GM18867 (cell line): ENCODE results near the gene NOVA2.
A peak's percentile ranks its signal among the peaks of the same experiment; 100 is the strongest.

Experiments
- ATAC-seq: cut with Tn5 transposase; IDR thresholded peaks from one replicate; pipeline ENCODE4 v1.9.1; 2021; ENCODE audit warnings: mild to moderate bottlenecking, moderate library complexity; ENCODE audit not compliant: unreplicated experiment

Gene NOVA2

GRCh38 chr19:45973553-45974338 is at the start of gene NOVA2:
Gene NOVA2 (minus strand): TSS chr19:45973865. CDS start chr19:45973351, 514 bp downstream.
- no peak for ATAC-seq

GRCh38 chr19:46023311-46023779 is 49.7 kb upstream of the NOVA2 start:
- ATAC-seq, result no peak

- no peak for ATAC-seq
Measured at GRCh38 chr19:46022431-46023310, 49.0 kb upstream of the NOVA2 start, which contains the start of gene PGLYRP1. Gene PGLYRP1 (minus strand): TSS chr19:46023053. CDS start chr19:46023021, 32 bp downstream.

GRCh38 chr19:46022061-46022430 is 48.4 kb upstream of the NOVA2 start:
- ATAC-seq, result no peak

- no peak for ATAC-seq
Measured at GRCh38 chr19:46021531-46022041, 47.9 kb upstream of the NOVA2 start.

GRCh38 chr19:46020819-46021125 is 47.1 kb upstream of the NOVA2 start:
- ATAC-seq, result no peak

- ATAC-seq, result no peak
Measured at GRCh38 chr19:46019270-46019669, 45.6 kb upstream of the NOVA2 start.

GRCh38 chr19:46018729-46019251 is 45.1 kb upstream of the NOVA2 start:
- ATAC-seq, result no peak

- ATAC-seq, result no peak
Measured at GRCh38 chr19:46017874-46018675, 44.4 kb upstream of the NOVA2 start.

GRCh38 chr19:46017095-46017429 is 43.4 kb upstream of the NOVA2 start:
- no peak for ATAC-seq

GRCh38 chr19:46016426-46017094 is 42.9 kb upstream of the NOVA2 start:
- ATAC-seq, result peak; percentile 51

GRCh38 chr19:46015687-46016425 is 42.2 kb upstream of the NOVA2 start:
- peak; percentile 17 for ATAC-seq

- no peak for ATAC-seq
Measured at GRCh38 chr19:46014941-46015686, 41.4 kb upstream of the NOVA2 start.

- ATAC-seq, result no peak
Measured at GRCh38 chr19:46014534-46014933, 40.9 kb upstream of the NOVA2 start.

GRCh38 chr19:46009530-46010510 is 36.2 kb upstream of the NOVA2 start:
- no peak for ATAC-seq

GRCh38 chr19:46006411-46006810 is 32.7 kb upstream of the NOVA2 start:
- ATAC-seq, result no peak

GRCh38 chr19:46002678-46003275 is 29.1 kb upstream of the NOVA2 start:
- no peak for ATAC-seq
